Kidney epithelial cell (primary cell): ENCODE data around the gene CDK19. TPM values are rescaled to one million over a fixed set of nuclear protein-coding genes. Genes with fewer than 3 reads are reported as not detected.

ENCODE experiments used
- DNase-seq: peaks from one replicate; pipeline ENCODE4 v3.0.0-alpha.2; 2010; ENCODE audit warnings: low read depth
- H3K27me3 ChIP-seq: 2 replicates; pipeline ENCODE4 v1.6.0; 2011; ENCODE audit warnings: low read length; ENCODE audit not compliant: control insufficient read depth, insufficient read depth
- H3K36me3 ChIP-seq: 2 replicates; pipeline ENCODE4 v1.5.1; 2011; ENCODE audit warnings: low read length; ENCODE audit not compliant: control insufficient read depth, insufficient read depth
- H3K4me3 ChIP-seq: 2 replicates; pipeline ENCODE4 v1.5.1; 2011; ENCODE audit warnings: low read depth, mild to moderate bottlenecking, control low read depth, low read length
- total RNA-seq: library from RNA; depleted of rRNA; stranded (reverse); fragments of >200 nt; gene quantifications from 2 replicates; pipeline ENCODE4 v1.2.3, GENCODE V29; 2015
- TF ChIP-seq, protein P1 (sequence below): IDR thresholded peaks from 2 replicates; pipeline ENCODE4 v1.5.1; 2011; ENCODE audit warnings: mild to moderate bottlenecking, moderate library complexity, low read length, control low read depth, inconsistent platforms; ENCODE audit not compliant: insufficient read depth, poor library complexity, severe bottlenecking

Gene CDK19
- total RNA-seq, 1 donor from 2014 or later = 17.6 TPM

DNA sequence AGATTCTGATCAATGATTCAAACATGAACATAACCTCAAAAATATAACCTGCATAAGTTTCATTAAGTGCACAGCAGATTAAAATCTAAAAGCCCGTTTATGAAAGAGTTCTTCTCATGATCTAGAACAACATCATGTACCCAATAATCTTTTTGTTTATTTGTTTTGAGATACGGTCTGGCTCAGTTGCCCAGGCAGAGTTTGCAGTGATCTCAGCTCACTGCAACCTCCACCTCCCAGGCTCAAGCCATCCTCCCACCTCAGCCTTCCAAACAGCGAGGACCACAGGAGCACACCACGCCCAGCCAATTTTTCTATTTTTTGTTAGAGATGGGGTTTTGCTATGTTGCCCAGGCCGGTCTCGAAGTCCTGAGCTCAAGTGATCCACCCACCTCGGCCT lies 149.7 kb downstream of the CDK19 start:
- TF ChIP-seq, protein P1, sequence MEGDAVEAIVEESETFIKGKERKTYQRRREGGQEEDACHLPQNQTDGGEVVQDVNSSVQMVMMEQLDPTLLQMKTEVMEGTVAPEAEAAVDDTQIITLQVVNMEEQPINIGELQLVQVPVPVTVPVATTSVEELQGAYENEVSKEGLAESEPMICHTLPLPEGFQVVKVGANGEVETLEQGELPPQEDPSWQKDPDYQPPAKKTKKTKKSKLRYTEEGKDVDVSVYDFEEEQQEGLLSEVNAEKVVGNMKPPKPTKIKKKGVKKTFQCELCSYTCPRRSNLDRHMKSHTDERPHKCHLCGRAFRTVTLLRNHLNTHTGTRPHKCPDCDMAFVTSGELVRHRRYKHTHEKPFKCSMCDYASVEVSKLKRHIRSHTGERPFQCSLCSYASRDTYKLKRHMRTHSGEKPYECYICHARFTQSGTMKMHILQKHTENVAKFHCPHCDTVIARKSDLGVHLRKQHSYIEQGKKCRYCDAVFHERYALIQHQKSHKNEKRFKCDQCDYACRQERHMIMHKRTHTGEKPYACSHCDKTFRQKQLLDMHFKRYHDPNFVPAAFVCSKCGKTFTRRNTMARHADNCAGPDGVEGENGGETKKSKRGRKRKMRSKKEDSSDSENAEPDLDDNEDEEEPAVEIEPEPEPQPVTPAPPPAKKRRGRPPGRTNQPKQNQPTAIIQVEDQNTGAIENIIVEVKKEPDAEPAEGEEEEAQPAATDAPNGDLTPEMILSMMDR = no peak
- H3K36me3 ChIP-seq = no peaks in the 10 kb centered on the region

DNA sequence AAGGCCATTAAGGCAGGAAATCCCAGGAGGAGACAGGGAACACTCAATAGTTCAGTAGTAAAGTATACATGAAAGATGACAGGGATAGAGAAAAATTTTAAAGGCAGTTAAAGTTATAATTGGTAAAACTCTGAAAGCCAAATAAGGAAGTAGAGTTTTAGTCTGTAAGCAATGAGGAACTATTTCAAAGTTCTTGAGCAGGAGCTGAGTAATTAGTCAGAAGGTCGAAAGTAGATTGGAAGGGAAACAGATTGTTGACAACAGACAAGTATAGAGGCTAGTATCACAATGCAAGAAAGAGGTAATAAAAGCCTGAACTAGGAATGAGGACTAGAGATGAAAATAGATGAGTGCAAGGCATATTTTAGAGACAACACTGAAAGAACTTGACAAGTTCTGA lies 150.3 kb downstream of the CDK19 start:
- H3K4me3 ChIP-seq = no peak overlapping the region
- no peaks in the 10 kb centered on the region for H3K36me3 ChIP-seq
- no peaks in the 10 kb centered on the region for H3K27me3 ChIP-seq
- DNase-seq = no peak
- TF ChIP-seq, protein P1 = no peak

More for the DNA sequence above, 149.7 kb downstream of the CDK19 start:
- no peak overlapping the region for H3K4me3 ChIP-seq
- no peaks in the 10 kb centered on the region for H3K27me3 ChIP-seq
- DNase-seq = no peak

DNA sequence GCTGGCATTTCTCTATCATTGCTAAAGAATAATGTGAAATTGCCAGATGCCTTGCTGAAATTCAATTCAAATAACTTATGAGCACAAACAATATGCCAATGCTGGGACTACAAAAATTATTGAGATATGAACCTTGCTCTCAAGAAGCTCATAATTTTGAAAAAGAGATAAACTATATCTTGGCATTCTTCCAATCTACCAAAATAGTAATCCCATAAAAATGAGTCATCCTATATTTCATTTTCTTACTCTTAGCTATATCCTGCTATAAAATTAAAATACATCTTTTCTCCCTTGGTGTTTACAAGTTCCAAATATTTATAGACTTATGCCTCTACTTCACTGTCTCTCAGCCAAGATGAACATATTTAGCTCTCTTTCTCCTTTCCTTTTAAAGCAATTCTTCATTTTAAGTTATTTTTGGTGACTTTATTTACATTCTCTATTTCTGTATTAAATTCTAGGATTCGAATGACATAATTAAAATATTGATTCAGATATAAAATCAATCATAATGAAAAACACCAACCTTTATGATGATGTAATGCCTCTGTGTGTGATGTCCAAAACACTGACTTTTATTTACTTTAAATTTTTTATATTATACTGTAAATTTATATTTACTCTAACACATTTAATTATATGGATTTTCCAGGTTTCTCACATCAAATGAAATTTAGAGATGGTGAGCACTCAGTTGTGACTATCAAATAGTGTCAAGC lies 152.6 kb downstream of the CDK19 start:
- Histone ChIP-seq H3K27me3 (no peaks in the 10 kb centered on the region), H3K36me3 (no peaks in the 10 kb centered on the region), H3K4me3 (no peak overlapping the region)
- no peak for DNase-seq
- TF ChIP-seq, protein P1 = no peak

DNA sequence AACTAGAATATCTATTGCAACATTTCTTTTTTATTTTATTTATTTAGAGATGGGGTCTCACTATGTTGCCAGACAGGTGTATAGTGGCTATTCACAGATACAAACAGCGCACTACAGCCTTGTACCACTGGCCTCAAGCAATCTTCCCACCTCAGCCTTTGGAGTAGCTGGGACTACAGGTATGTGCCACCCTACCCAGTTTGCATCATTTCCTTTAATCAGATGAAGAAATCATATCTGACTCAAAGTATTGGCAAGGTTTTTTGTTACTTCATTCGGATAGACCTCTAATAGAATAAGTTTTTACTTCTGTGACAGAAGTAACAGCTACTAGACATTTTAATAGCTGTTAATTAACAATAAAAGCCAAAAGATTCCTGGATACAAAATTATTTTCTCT lies 153.9 kb downstream of the CDK19 start:
- TF ChIP-seq, protein P1 = no peak
- Histone ChIP-seq H3K27me3 (no peaks in the 10 kb centered on the region), H3K36me3 (no peaks in the 10 kb centered on the region), H3K4me3 (no peak overlapping the region)
- DNase-seq = no peak

DNA sequence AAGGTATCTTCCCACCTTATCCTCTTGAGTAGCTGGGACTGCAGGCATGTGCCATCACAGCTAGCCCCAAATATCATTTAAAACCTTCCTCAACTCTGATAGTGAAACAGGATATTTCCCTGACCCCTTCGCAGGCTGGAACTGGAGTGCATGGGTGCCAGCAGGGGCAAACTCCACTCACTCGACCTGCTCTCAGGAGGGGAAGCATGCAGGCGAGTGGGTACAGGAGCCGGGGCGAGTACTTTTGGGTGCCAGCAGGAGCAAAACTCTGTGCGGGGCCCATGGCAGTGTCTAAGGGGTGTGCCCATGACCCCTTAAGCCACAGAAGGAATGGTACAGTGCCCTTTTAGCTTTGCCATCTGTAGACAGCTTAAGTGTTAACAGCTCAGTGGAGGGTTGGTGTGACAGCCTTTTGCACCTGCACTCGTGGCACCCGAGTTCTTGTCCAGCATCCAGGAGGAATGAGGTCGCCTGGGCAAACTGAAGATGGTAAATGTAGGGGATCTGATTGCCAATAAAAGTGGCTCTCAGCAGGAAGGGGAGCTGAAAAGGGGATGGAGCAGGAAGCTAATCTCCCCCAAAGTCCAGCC lies 155.1 kb downstream of the CDK19 start:
- no peak overlapping the region for H3K4me3 ChIP-seq
- H3K27me3 ChIP-seq = no peaks in the 10 kb centered on the region
- no peaks in the 10 kb centered on the region for H3K36me3 ChIP-seq
- TF ChIP-seq, protein P1 = no peak
- no peak for DNase-seq
